ENCODE measurements around the gene MFNG. TPM values are rescaled to one million over a fixed set of nuclear protein-coding genes. Genes with fewer than 3 reads are reported as not detected.
A peak's percentile ranks its signal among the peaks of the same experiment; 100 is the strongest.
"Not testable (repeated sequence)": the region's sequence is repeated elsewhere in the genome, so short reads cannot be mapped to it uniquely, and the experiment has no call there.

Gene MFNG, protein sequence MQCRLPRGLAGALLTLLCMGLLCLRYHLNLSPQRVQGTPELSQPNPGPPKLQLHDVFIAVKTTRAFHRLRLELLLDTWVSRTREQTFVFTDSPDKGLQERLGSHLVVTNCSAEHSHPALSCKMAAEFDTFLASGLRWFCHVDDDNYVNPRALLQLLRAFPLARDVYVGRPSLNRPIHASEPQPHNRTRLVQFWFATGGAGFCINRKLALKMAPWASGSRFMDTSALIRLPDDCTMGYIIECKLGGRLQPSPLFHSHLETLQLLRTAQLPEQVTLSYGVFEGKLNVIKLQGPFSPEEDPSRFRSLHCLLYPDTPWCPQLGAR
- 166 and 168 TPM in 2 replicates for total RNA-seq

DNA sequence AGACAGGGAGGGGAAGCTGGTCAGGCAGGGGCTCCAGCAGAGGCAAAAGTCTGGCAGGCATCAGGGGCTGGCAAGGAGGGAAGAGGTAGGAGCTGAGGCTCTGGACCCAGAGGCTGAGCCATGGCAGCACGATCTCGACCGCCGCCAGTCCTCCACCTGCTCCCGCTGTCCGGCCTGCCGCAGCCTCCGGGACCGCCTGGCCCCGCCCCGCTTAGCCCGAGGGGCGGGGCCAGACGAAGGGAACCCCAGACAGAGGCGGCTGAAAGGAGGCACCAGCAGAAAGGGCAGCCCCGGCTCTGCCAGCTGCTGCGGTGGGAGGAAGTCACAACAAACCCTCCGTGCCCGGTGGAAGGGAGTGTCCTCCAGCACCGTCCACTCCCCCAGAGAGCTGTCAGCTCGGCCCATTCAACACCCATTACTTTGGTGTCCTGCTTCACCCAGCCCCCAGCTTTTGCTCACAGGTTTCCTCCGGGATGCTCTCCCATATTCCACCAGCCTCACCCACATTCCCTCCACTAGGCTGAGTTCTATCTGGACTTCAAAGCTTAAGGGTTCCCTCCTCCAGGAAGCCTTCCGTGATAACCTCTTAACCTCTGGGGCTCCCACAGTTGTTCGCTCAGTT is at the start of gene MFNG:
TSS of gene MFNG (minus strand) at position 161 of the 622 bp plus-strand sequence. CDS start 207 bp downstream, outside the sequence.
- Mint-ChIP-seq H3K27me3 (ENCODE audit: low read depth) (no peaks in the 10 kb centered on the region), H3K9me3 (no peaks in the 10 kb centered on the region), H3K36me3 (ENCODE audit: low read depth) (peaks cover 34% of the 10 kb centered on the region), H3K27ac (peak within 1 kb of the TSS; percentile 92), H3K4me3 (ENCODE audit: low read depth) (peak within 1 kb of the TSS; percentile 98), H3K4me1 (ENCODE audit: low read depth) (peaks cover 37% of the 10 kb centered on the region)
- intact Hi-C loops (cut with micrococcal nuclease) = no loop called here
- peak; percentile 71 for DNase-seq (ENCODE audit: low spot score)

DNA sequence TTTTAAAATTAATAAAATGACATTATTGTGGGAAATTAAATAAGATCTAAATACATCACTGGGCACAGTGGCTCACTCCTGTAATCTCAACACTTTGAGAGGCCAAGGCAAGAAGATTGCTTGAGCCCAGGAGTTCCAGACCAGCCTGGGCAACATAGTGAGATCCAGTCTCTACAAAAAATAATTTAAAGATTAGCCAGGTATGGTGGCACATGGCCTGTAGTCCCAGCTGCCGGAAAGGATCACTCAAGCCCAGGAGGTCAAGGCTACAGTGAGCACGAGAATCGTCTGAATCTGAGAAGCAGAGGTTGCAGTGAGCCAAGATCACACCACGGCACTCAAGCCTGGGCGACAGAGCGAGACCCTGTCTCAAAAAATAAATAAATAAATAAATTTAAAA is 49.0 kb upstream of the MFNG start:
- Mint-ChIP-seq H3K27ac (no peak overlapping the region), H3K27me3 (ENCODE audit: low read depth) (peaks cover 8% of the 10 kb centered on the region), H3K9me3 (no peaks in the 10 kb centered on the region), H3K4me3 (ENCODE audit: low read depth) (no peak overlapping the region), H3K36me3 (ENCODE audit: low read depth) (no peaks in the 10 kb centered on the region), H3K4me1 (ENCODE audit: low read depth) (peaks cover 29% of the 10 kb centered on the region)
- intact Hi-C loops (cut with micrococcal nuclease) = no loop called here
- no peak for DNase-seq (ENCODE audit: low spot score)

DNA sequence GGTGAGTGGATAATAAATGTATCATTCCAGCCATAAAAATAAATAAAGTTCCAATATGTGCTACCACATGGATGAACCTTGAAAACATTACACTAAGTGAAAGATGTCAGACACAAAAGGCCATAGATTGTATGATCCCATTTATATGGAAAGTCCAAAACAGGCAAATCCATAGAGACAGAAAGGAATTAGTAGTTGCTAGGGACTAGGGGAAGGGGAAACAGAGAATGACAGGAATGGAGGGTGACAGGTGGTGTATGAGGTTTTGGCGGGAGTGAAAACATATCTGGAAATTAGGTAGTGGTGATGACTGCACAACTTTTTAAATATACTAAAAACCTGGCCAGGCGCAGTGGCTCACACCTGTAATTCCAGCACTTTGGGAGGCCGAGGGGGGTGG is 48.3 kb upstream of the MFNG start:
- Mint-ChIP-seq H3K36me3 (ENCODE audit: low read depth) (no peaks in the 10 kb centered on the region), H3K27me3 (ENCODE audit: low read depth) (peaks cover 6% of the 10 kb centered on the region), H3K27ac (peak overlapping the region; percentile 7), H3K4me1 (ENCODE audit: low read depth) (peaks cover 35% of the 10 kb centered on the region), H3K4me3 (ENCODE audit: low read depth) (no peak overlapping the region), H3K9me3 (no peaks in the 10 kb centered on the region)
- no peak for DNase-seq (ENCODE audit: low spot score)
- intact Hi-C loops (cut with micrococcal nuclease) = no loop called here

DNA sequence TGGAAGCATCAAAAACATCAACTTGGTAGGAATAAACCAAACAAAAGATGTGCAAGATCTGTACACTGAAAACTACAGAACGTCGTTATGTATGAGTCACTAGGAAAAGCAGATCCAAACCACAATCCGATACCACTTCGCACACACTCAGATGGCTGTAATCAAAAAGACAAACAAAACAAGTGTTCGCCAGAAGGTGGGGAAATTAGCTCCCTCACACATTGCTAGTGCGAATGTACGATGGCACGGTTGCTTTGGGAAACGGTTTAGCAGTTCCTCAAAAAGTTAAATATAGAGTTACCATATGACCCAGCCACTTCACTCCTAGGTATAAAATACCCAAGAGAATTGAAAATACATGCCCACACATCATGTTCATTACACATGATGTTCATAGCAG is 47.8 kb upstream of the MFNG start:
- Mint-ChIP-seq H3K36me3 (ENCODE audit: low read depth) (no peaks in the 10 kb centered on the region), H3K4me1 (ENCODE audit: low read depth) (peaks cover 33% of the 10 kb centered on the region), H3K27me3 (ENCODE audit: low read depth) (peaks cover 4% of the 10 kb centered on the region), H3K27ac (peak overlapping the region; percentile 7), H3K9me3 (no peaks in the 10 kb centered on the region), H3K4me3 (ENCODE audit: low read depth) (no peak overlapping the region)
- intact Hi-C loops (cut with micrococcal nuclease) = no loop called here
- DNase-seq (ENCODE audit: low spot score) = no peak

DNA sequence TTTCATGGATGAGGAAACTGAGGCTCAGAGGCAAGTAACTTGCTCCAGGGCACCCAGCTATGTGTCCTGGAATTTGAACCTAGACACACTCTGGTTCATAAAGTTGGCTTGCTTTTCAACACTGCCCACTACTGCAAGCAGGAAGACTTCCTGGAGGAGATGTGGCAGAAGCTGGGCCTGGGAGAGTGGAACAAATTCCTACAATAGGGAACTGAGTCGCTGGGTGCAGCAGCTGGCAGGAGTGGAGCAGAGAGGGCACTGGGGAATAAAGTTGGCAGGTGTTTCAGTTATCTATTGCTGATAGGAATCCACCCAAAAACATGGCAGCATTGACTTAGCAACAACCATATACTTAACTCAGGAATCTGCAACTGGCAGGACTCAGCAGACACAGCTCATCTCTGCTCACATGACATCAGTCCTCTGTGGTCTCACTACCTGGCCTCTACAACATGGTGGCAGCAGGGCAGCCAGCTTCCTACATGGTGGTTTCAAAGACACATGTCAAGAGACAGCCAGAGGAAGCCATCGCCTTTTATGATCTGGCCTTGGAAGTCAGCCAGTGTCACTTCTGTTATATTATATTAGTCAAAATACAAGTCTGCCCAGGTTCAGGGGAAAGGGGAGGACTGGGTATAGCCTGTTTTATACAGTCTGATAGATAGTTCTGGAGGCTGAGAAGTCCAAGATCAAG is 43.6 kb upstream of the MFNG start:
- no peak overlapping the region for H3K4me3 Mint-ChIP-seq (ENCODE audit: low read depth)
- no peak for DNase-seq (ENCODE audit: low spot score)
- intact Hi-C loops (cut with micrococcal nuclease) = no loop called here

DNA sequence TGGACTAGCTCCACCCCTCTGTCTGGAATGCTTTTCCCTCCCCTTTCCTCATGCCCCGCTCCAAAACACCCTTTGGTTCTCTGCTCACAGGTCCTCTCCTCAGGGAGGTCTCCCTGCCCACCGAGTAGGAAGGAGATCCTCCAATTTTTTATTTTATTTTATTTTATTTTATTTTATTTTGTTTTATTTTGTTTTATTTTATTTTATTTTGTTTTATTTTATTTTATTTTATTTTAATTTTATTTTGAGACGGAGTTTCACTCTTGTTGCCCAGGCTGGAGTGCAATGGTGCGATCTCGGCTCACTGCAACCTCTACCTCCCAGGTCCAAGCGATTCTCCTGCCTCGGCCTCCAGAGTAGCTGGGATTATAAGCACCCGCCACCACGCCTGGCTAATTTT is 41.8 kb upstream of the MFNG start:
- H3K4me3 Mint-ChIP-seq (ENCODE audit: low read depth) = not testable (repeated sequence)
- peaks cover 11% of the 10 kb centered on the region for H3K4me1 Mint-ChIP-seq (ENCODE audit: low read depth)

More for the DNA sequence above, 43.6 kb upstream of the MFNG start:
- Mint-ChIP-seq H3K36me3 (ENCODE audit: low read depth) (no peaks in the 10 kb centered on the region), H3K27ac (no peak overlapping the region), H3K4me1 (ENCODE audit: low read depth) (peaks cover 26% of the 10 kb centered on the region), H3K27me3 (ENCODE audit: low read depth) (peaks cover 2% of the 10 kb centered on the region), H3K9me3 (no peaks in the 10 kb centered on the region)

DNA sequence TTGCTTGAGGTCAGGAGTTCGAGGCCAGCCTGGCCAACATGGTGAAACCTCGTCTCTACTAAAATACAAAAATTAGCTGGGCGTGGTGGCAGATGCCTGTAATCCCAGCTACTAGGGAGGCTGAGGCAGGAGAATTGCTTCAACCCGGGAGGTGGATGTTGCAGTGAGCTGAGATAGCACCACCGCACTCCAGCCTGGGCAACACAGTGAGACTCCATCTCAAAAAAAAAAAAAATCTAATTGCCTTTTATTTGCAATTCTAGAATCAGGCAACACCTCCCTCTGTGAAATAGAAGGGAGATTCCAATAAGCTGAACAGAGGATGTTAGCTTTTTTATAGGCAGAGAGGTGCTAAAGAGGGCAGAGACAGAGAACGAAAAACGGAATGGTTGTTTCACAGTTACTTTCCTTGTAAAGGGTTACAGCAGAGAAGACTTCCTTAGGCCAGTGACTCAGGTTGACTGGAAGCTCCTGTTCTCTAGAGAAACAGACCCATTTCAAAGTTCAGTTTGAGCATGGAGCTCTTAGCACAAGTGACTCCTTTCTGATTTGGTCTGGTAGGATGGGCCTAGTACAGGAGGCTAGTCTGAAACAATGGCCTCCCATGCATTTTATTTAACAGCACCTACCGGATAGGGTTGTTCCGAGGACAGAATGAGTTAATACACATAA is 41.0 kb upstream of the MFNG start:
- Mint-ChIP-seq H3K4me1 (ENCODE audit: low read depth) (peaks cover 11% of the 10 kb centered on the region), H3K27me3 (ENCODE audit: low read depth) (peaks cover 17% of the 10 kb centered on the region)
- intact Hi-C loops (cut with micrococcal nuclease); H3K9me3 Mint-ChIP-seq; H3K27ac Mint-ChIP-seq; H3K36me3 Mint-ChIP-seq (ENCODE audit: low read depth); H3K4me3 Mint-ChIP-seq (ENCODE audit: low read depth); DNase-seq (ENCODE audit: low spot score): not testable (repeated sequence)

More for the DNA sequence above, 41.8 kb upstream of the MFNG start:
- DNase-seq (ENCODE audit: low spot score); H3K36me3 Mint-ChIP-seq (ENCODE audit: low read depth); H3K9me3 Mint-ChIP-seq; H3K27me3 Mint-ChIP-seq (ENCODE audit: low read depth); intact Hi-C loops (cut with micrococcal nuclease); H3K27ac Mint-ChIP-seq: not testable (repeated sequence)

DNA sequence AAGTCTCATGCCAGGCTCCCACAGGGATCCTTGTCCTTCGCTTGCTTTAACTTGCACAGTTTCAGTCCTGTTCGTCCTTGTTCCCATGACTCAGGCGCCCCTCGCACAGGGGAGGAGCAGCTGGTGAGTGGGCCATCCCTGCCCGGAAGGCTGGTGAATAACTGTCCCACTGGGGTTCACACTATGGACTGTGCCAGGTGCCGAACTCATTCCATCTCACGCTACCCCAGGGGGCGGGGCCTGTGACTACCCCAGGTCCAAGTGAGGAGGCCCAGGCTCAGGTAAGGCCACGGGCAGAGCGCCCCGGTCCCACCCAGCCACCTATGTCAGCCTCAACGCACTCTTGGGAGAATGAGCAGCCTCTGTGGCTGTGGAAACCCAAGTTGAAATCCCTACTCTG is 40.2 kb upstream of the MFNG start:
- intact Hi-C loops (cut with micrococcal nuclease) = no loop called here
- Mint-ChIP-seq H3K4me1 (ENCODE audit: low read depth) (peaks cover 11% of the 10 kb centered on the region), H3K4me3 (ENCODE audit: low read depth) (no peak overlapping the region), H3K27me3 (ENCODE audit: low read depth) (peaks cover 23% of the 10 kb centered on the region), H3K36me3 (ENCODE audit: low read depth) (no peaks in the 10 kb centered on the region), H3K9me3 (no peaks in the 10 kb centered on the region), H3K27ac (no peak overlapping the region)
- DNase-seq (ENCODE audit: low spot score) = no peak

DNA sequence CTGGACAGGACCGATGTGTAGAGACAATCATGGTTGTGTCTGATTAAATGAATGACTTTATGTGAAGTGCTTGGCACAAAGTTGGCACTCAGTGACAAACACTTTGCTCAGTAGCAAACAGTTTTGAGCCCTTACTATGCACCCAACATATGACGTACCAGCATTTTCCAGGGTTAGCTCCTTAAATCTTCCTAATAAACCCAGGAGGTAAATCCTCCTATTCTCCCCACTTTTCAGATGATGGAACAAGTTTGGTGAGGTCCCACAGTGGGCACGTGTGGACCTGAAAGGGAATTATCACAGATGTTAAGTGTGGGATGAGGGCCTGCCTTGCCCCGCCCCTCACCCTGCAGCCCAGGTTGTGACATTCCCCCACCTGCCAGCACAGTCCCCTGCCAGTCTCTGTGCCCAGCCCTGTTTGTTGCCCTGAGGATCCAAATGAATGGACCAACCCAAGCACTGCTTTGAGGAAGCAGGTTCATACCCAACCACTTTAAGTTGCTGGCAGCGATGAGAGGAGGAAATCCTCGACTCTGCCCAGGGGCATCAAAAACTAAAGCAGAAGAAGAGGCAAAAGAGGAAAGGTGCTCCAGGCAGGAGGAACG is 39.7 kb upstream of the MFNG start:
- intact Hi-C loops (cut with micrococcal nuclease) = no loop called here
- DNase-seq (ENCODE audit: low spot score) = no peak
- peaks cover 27% of the 10 kb centered on the region for H3K27me3 Mint-ChIP-seq (ENCODE audit: low read depth)
- H3K4me1 Mint-ChIP-seq (ENCODE audit: low read depth) = peaks cover 11% of the 10 kb centered on the region
- H3K4me3 Mint-ChIP-seq (ENCODE audit: low read depth) = no peak overlapping the region
- no peaks in the 10 kb centered on the region for H3K9me3 Mint-ChIP-seq
- H3K27ac Mint-ChIP-seq = no peak overlapping the region
- H3K36me3 Mint-ChIP-seq (ENCODE audit: low read depth) = no peaks in the 10 kb centered on the region

DNA sequence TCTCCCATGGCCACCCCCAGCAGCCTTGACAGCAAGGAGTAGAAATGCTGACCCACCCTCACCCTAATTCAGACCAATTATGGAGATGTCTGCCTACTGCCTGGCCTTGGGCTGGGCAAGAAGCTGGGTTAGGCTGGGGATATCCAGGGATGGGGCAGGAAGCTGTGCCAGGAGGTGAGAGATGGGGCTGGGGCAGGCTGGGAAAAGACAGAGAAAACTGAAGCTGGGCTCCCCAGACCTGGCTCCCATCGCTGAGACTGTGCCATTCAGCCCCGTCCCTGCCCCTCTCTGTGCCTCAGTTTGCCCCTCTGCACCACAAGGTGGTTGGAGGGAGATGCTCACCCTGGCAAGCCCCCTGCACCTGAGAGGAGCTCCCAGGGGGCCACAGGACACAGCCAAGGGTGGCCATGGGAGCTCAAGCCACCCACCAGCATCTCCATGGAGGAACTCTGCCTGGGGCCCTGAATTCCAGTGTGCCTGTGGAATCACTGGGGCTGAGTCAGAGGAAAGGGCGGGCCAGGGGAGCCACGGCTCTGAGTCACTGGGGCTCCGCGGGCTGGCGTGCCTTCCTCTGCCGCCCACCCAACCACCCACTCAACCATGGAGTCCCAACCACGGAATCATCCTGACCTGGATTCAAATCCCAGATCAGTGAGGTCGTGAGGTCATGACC is 39.0 kb upstream of the MFNG start:
- DNase-seq (ENCODE audit: low spot score) = no peak
- Mint-ChIP-seq H3K27me3 (ENCODE audit: low read depth) (peaks cover 31% of the 10 kb centered on the region), H3K36me3 (ENCODE audit: low read depth) (no peaks in the 10 kb centered on the region), H3K9me3 (no peaks in the 10 kb centered on the region), H3K4me3 (ENCODE audit: low read depth) (no peak overlapping the region), H3K4me1 (ENCODE audit: low read depth) (peaks cover 11% of the 10 kb centered on the region), H3K27ac (no peak overlapping the region)
- intact Hi-C loops (cut with micrococcal nuclease) = no loop called here

DNA sequence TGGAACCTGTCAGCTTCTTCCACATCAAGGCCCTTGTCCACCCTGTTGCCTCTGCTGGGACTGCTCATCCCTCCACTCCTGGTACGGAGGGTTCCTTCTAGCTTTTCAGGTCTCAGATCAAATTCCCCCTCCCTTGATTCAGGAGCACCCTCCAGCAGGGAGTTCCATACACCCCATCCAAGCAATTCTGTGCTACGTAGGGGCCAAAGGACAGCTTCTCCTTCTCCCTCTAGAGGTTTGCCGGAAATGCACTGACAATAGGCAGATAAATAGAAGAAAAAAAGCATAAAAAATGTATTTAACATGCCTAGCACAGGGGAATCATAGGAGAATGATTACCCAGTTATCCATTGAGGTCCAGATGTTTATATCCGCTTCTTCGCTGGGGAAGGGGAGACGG is 36.3 kb upstream of the MFNG start:
- H3K27ac Mint-ChIP-seq = no peak overlapping the region
- intact Hi-C loops (cut with micrococcal nuclease) = no loop called here
- H3K9me3 Mint-ChIP-seq = no peaks in the 10 kb centered on the region
- peaks cover 9% of the 10 kb centered on the region for H3K4me1 Mint-ChIP-seq (ENCODE audit: low read depth)
- no peak for DNase-seq (ENCODE audit: low spot score)
- no peaks in the 10 kb centered on the region for H3K36me3 Mint-ChIP-seq (ENCODE audit: low read depth)
- peaks cover 44% of the 10 kb centered on the region for H3K27me3 Mint-ChIP-seq (ENCODE audit: low read depth)
- no peak overlapping the region for H3K4me3 Mint-ChIP-seq (ENCODE audit: low read depth)

DNA sequence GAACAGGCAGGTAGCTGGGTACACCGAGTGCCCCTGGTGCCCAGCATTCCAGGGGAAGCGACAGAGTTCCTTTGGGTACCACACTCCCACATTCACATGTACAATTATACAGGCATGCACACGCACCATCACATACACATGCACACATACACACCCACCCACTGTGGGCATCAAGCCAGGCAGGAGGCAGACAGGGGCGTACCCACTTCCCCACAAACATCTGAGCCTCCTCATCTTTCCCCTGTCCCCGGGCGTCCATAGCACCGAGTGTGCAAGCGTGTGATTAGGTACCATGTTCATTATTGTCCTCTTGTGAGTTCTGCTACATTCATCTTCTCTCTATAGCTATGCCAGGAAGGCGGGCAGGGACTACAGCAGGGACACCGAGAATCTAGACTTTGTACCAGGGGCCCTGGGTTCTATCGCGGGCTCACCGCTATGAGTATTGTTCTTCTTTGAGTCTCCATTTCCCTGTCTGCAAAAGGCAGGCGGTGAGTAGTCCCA is 35.1 kb upstream of the MFNG start:
- H3K4me3 Mint-ChIP-seq (ENCODE audit: low read depth) = no peak overlapping the region
- no peak overlapping the region for H3K27ac Mint-ChIP-seq
- no peak for DNase-seq (ENCODE audit: low spot score)
- peaks cover 9% of the 10 kb centered on the region for H3K4me1 Mint-ChIP-seq (ENCODE audit: low read depth)
- no peaks in the 10 kb centered on the region for H3K9me3 Mint-ChIP-seq
- H3K27me3 Mint-ChIP-seq (ENCODE audit: low read depth) = peaks cover 49% of the 10 kb centered on the region
- intact Hi-C loops (cut with micrococcal nuclease) = no loop called here
- no peaks in the 10 kb centered on the region for H3K36me3 Mint-ChIP-seq (ENCODE audit: low read depth)

All from activated T-helper 2 cell treated with anti-CD3 and anti-CD28 coated beads, Interferon-gamma antibody, Interleukin-2, Interleukin-4, amounts not matched to agents 10 μg/mL and 5 μg/mL and 100 μg/mL, durations not matched to agents 14 hours and 24 hours and 36 hours (primary cell).